HepG2 (cell line): ENCODE results near the gene ZFP36L2. TPM values are rescaled to one million over a fixed set of nuclear protein-coding genes. Genes with fewer than 3 reads are reported as not detected.

ENCODE experiments used
- ARNTL ChIP-seq: sonication (generic); formaldehyde crosslinking; IDR thresholded peaks from 2 replicates; pipeline ENCODE4 v1.4.0; 2020; ENCODE audit warnings: mild to moderate bottlenecking, missing genetic modification reagents
- GABPA ChIP-seq, 2 experiments: IDR thresholded peaks; 2 replicates each; pipeline ENCODE4 v1.6.1; 2011 to 2016; ENCODE audit warnings: low read depth in 2 of 2, low read length in 1 of 2, missing biosample characterization in 1 of 2, missing genetic modification characterization in 1 of 2
- KAT2B ChIP-seq: fragments of 150-350 bp; IDR thresholded peaks from 2 replicates; pipeline ENCODE4 v1.6.1; 2014; ENCODE audit warnings: low read depth, low read length, borderline replicate concordance
- MIER3 ChIP-seq: IDR thresholded peaks from 2 replicates; pipeline ENCODE4 v1.6.1; 2016; ENCODE audit warnings: missing compliant biosample characterization, borderline replicate concordance
- NRL ChIP-seq: sonication (generic); formaldehyde crosslinking; IDR thresholded peaks from 2 replicates; pipeline ENCODE4 v1.5.0; 2020; ENCODE audit warnings: missing genetic modification reagents, mild to moderate bottlenecking, moderate library complexity, borderline replicate concordance
- PHB2 ChIP-seq: fragments of 450-650 bp; IDR thresholded peaks from 2 replicates; pipeline ENCODE4 v1.6.1; 2018; ENCODE audit not compliant: partially characterized antibody
- TARDBP ChIP-seq: sonication (generic); formaldehyde crosslinking; IDR thresholded peaks from 2 replicates; pipeline ENCODE4 v1.8.0; 2022; ENCODE audit warnings: mild to moderate bottlenecking, missing genetic modification reagents
- TMF1 ChIP-seq: sonication (generic); formaldehyde crosslinking; IDR thresholded peaks from 2 replicates; pipeline ENCODE4 v1.8.1; 2022; ENCODE audit warnings: low read depth, missing genetic modification reagents
- ZKSCAN8 ChIP-seq: IDR thresholded peaks from 2 replicates; pipeline ENCODE4 v1.6.1; 2016; ENCODE audit warnings: borderline replicate concordance, missing genetic modification reagents, missing compliant biosample characterization
- ZMYM3 ChIP-seq: sonication (generic); formaldehyde crosslinking; IDR thresholded peaks from 2 replicates; pipeline ENCODE4 v1.5.1; 2020; ENCODE audit warnings: mild to moderate bottlenecking, missing genetic modification reagents
- ZNF136 ChIP-seq: sonication (generic); formaldehyde crosslinking; IDR thresholded peaks from 2 replicates; pipeline ENCODE4 v1.8.1; 2022; ENCODE audit warnings: low read depth, mild to moderate bottlenecking, moderate library complexity, missing genetic modification reagents
- polyA plus RNA-seq, 8 experiments: library from polyadenylated mRNA; depleted of rRNA in 3 of 8; stranded (reverse) in 7 of 8; unstranded in 1 of 8; fragments of >200 nt; fragmentation: Illumina TruSeq in 4 of 8; extraction: Trizol in 4 of 8; gene quantifications; 2 replicates each; pipeline versions ENCODE4 v1.2.1 to v1.2.3, GENCODE V29; 2011 to 2016; ENCODE audit warnings: low read depth in 4 of 8, missing spikeins in 1 of 8, mixed read lengths in 1 of 8; ENCODE audit not compliant: insufficient read depth in 1 of 8
- total RNA-seq, 5 experiments: library from RNA; depleted of rRNA; stranded (reverse); fragments of >200 nt; fragmentation: Illumina TruSeq; extraction: Trizol; gene quantifications; 2 replicates each; pipeline ENCODE4 v1.2.3, GENCODE V29; 2016; ENCODE audit warnings: low read depth in 1 of 5
- TF ChIP-seq, protein P1 (sequence below): sonication (generic); formaldehyde crosslinking; IDR thresholded peaks from 2 replicates; pipeline ENCODE4 v1.4.0; 2020; ENCODE audit warnings: missing genetic modification reagents, borderline replicate concordance
- TF ChIP-seq, protein P2 (sequence below): sonication (generic); formaldehyde crosslinking; conservative IDR thresholded peaks from 2 replicates; pipeline ENCODE4 v1.4.0; 2020; ENCODE audit warnings: mild to moderate bottlenecking, missing genetic modification reagents, moderate library complexity
- TF ChIP-seq, protein P3 (sequence below): sonication (generic); formaldehyde crosslinking; IDR thresholded peaks from 2 replicates; pipeline ENCODE4 v1.8.0; 2023; ENCODE audit warnings: mild to moderate bottlenecking, missing genetic modification reagents
- TF ChIP-seq, protein P4 (sequence below): sonication (generic); formaldehyde crosslinking; IDR thresholded peaks from 2 replicates; pipeline ENCODE4 v1.8.1; 2023; ENCODE audit warnings: mild to moderate bottlenecking, inconsistent platforms, moderate library complexity, missing genetic modification reagents, borderline replicate concordance
- TF ChIP-seq, protein P5 (sequence below): sonication (generic); formaldehyde crosslinking; IDR thresholded peaks from 2 replicates; pipeline ENCODE4 v1.4.0; 2020; ENCODE audit warnings: missing genetic modification reagents

Gene ZFP36L2
- total and polyA plus RNA-seq, 2 of the 13 experiments (the other 11 are each of a cell fraction or from before 2014, with no cell fraction given): 11.2 to 21.8 TPM

DNA sequence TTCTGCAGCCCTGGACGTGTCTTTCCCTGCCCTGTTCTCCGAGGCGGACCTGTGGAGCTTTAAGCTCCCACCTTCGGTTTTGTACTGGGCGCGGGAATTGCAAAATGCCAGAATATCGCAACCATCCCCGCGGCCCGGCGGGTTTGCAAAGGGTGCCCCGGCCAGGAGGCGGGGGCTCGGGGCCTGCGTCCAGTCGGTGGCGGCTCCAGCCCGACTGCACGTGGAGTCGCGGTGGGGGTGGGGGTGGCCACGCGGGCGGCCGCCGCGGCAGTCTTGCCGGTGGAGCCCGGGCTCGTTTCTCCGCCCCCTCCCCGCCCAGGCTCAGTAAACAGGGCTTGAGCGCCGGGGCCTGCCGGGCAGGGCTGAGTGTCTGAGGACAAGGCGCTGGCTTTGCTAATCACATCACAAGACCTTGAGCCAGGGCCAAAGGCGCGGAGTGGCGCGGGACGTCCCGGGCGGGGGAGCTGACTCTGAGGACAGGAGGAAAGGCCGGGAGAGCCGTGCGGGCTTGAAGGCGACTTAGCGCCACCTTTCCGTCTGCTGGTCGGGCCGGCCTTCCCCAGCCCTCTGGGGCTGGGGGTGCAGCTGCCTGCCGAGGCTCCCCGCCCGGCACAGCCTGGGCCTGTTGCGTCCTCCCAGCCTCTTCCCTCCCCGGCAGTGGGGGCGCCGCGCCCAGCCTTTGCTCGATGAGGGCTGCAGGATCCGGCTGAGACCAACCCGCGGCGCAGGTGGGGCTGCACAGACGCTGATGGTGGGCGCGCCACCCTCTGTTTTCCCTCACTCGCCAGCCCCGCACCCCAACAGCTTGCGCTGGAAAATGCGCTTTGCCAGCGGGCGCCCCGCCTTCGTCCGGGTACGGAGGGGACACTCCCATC, 786 bp upstream of the ZFP36L2 start (continued):
- TF ChIP-seq PHB2 (no peak), TARDBP (CRISPR knock-in tag) (no peak; the same call in 1 of the 2 replicates), KAT2B (no peak), NRL (CRISPR knock-in tag) (no peak; the same call in 1 of the 2 replicates), ARNTL (CRISPR knock-in tag) (peak; percentile 97), ZMYM3 (no peak; the same call in 1 of the 2 replicates), TMF1 (CRISPR knock-in tag) (peak; percentile 87; the same call in 1 of the 2 replicates), GABPA (IDR thresholded peaks at IDR 0.05; ENCODE audit: low read depth, low read length) (no peak), GABPA (CRISPR knock-in tag; IDR thresholded peaks at IDR 0.05; ENCODE audit: low read depth) (no peak), MIER3 (CRISPR knock-in tag) (peak; percentile 56; the same call in 1 of the 2 replicates), ZKSCAN8 (CRISPR knock-in tag) (no peak), ZNF136 (peak; percentile 37; the same call in 1 of the 2 replicates)
- TF ChIP-seq, protein P1, sequence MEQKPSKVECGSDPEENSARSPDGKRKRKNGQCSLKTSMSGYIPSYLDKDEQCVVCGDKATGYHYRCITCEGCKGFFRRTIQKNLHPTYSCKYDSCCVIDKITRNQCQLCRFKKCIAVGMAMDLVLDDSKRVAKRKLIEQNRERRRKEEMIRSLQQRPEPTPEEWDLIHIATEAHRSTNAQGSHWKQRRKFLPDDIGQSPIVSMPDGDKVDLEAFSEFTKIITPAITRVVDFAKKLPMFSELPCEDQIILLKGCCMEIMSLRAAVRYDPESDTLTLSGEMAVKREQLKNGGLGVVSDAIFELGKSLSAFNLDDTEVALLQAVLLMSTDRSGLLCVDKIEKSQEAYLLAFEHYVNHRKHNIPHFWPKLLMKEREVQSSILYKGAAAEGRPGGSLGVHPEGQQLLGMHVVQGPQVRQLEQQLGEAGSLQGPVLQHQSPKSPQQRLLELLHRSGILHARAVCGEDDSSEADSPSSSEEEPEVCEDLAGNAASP: peak; percentile 87; the same call in 1 of the 2 replicates
- TF ChIP-seq, protein P2, sequence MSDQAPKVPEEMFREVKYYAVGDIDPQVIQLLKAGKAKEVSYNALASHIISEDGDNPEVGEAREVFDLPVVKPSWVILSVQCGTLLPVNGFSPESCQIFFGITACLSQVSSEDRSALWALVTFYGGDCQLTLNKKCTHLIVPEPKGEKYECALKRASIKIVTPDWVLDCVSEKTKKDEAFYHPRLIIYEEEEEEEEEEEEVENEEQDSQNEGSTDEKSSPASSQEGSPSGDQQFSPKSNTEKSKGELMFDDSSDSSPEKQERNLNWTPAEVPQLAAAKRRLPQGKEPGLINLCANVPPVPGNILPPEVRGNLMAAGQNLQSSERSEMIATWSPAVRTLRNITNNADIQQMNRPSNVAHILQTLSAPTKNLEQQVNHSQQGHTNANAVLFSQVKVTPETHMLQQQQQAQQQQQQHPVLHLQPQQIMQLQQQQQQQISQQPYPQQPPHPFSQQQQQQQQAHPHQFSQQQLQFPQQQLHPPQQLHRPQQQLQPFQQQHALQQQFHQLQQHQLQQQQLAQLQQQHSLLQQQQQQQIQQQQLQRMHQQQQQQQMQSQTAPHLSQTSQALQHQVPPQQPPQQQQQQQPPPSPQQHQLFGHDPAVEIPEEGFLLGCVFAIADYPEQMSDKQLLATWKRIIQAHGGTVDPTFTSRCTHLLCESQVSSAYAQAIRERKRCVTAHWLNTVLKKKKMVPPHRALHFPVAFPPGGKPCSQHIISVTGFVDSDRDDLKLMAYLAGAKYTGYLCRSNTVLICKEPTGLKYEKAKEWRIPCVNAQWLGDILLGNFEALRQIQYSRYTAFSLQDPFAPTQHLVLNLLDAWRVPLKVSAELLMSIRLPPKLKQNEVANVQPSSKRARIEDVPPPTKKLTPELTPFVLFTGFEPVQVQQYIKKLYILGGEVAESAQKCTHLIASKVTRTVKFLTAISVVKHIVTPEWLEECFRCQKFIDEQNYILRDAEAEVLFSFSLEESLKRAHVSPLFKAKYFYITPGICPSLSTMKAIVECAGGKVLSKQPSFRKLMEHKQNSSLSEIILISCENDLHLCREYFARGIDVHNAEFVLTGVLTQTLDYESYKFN: peak; percentile 70
- TF ChIP-seq, protein P3, sequence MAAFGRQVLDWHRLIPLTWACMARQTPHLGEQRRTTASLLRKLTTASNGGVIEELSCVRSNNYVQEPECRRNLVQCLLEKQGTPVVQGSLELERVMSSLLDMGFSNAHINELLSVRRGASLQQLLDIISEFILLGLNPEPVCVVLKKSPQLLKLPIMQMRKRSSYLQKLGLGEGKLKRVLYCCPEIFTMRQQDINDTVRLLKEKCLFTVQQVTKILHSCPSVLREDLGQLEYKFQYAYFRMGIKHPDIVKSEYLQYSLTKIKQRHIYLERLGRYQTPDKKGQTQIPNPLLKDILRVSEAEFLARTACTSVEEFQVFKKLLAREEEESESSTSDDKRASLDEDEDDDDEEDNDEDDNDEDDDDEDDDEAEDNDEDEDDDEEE (CRISPR knock-in tag): no peak; the same call in none of the 2 replicates
- TF ChIP-seq, protein P4, sequence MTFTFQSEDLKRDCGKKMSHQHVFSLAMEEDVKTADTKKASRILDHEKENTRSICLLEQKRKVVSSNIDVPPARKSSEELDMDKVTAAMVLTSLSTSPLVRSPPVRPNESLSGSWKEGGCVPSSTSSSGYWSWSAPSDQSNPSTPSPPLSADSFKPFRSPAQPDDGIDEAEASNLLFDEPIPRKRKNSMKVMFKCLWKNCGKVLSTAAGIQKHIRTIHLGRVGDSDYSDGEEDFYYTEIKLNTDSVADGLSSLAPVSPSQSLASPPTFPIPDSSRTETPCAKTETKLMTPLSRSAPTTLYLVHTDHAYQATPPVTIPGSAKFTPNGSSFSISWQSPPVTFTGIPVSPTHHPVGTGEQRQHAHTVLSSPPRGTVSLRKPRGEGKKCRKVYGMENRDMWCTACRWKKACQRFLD (CRISPR knock-in tag): peak; percentile 72; the same call in 1 of the 2 replicates
- TF ChIP-seq, protein P5, sequence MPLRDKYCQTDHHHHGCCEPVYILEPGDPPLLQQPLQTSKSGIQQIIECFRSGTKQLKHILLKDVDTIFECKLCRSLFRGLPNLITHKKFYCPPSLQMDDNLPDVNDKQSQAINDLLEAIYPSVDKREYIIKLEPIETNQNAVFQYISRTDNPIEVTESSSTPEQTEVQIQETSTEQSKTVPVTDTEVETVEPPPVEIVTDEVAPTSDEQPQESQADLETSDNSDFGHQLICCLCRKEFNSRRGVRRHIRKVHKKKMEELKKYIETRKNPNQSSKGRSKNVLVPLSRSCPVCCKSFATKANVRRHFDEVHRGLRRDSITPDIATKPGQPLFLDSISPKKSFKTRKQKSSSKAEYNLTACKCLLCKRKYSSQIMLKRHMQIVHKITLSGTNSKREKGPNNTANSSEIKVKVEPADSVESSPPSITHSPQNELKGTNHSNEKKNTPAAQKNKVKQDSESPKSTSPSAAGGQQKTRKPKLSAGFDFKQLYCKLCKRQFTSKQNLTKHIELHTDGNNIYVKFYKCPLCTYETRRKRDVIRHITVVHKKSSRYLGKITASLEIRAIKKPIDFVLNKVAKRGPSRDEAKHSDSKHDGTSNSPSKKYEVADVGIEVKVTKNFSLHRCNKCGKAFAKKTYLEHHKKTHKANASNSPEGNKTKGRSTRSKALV: peak; percentile 55; the same call in 1 of the 2 replicates
